Esophagus (tissue), 2 donors: ENCODE measurements around the gene NHEJ1. TPM values are rescaled to one million over a fixed set of nuclear protein-coding genes. Genes with fewer than 3 reads are reported as not detected.

Source experiments
- H3K27ac ChIP-seq, 2 donors: one replicate each; pipeline ENCODE4 v1.5.1; 2013; ENCODE audit warnings: low read depth in 2 of 2, mild to moderate bottlenecking in 2 of 2, inconsistent platforms in 1 of 2, low read length in 1 of 2, moderate library complexity in 1 of 2
- H3K27me3 ChIP-seq, 2 donors: one replicate each; pipeline ENCODE4 v1.6.1; 2013; ENCODE audit warnings: low read length in 2 of 2, control low read depth in 1 of 2, mild to moderate bottlenecking in 1 of 2; ENCODE audit not compliant: insufficient read depth in 2 of 2, control insufficient read depth in 1 of 2
- H3K36me3 ChIP-seq, 2 donors: one replicate each; pipeline ENCODE4 v1.6.1; 2013; ENCODE audit warnings: low read length in 1 of 2; ENCODE audit not compliant: control insufficient read depth in 2 of 2, insufficient read depth in 2 of 2
- H3K4me1 ChIP-seq, 2 donors: one replicate each; pipeline ENCODE4 v1.6.1; 2013; ENCODE audit warnings: low read length in 1 of 2; ENCODE audit not compliant: control insufficient read depth in 2 of 2, insufficient read depth in 2 of 2
- H3K4me3 ChIP-seq, 2 donors: one replicate each; pipeline ENCODE4 v1.5.1; 2013; ENCODE audit warnings: low read length in 2 of 2, mild to moderate bottlenecking in 2 of 2, low read depth in 1 of 2, moderate library complexity in 1 of 2
- H3K9me3 ChIP-seq, 2 donors: one replicate each; pipeline ENCODE4 v1.6.1; 2013; ENCODE audit warnings: mild to moderate bottlenecking in 2 of 2, low read depth in 1 of 2, low read length in 1 of 2, moderate library complexity in 1 of 2; ENCODE audit not compliant: control insufficient read depth in 2 of 2, insufficient read depth in 1 of 2
- WGBS, 2 donors: extraction: QIAGEN DNeasy Blood & Tissue Kit; methylation state at CpG; one replicate each; pipeline ENCODE4 v1.1.7; 2013; 5-methylcytosine and 5-hydroxymethylcytosine counted together
- polyA plus RNA-seq, 2 donors: library from polyadenylated mRNA; stranded (reverse); fragments of 200-250 nt; gene quantifications; one replicate each; pipeline ENCODE4 v1.2.3, GENCODE V29; 2013
- donor health status: healthy with polysubstance abuse.
- donor health status: Bipolar disorder and iron deficiency.

NHEJ1 gene
- polyA plus RNA-seq, 2 donors: 4.4 to 5.9 TPM

DNA sequence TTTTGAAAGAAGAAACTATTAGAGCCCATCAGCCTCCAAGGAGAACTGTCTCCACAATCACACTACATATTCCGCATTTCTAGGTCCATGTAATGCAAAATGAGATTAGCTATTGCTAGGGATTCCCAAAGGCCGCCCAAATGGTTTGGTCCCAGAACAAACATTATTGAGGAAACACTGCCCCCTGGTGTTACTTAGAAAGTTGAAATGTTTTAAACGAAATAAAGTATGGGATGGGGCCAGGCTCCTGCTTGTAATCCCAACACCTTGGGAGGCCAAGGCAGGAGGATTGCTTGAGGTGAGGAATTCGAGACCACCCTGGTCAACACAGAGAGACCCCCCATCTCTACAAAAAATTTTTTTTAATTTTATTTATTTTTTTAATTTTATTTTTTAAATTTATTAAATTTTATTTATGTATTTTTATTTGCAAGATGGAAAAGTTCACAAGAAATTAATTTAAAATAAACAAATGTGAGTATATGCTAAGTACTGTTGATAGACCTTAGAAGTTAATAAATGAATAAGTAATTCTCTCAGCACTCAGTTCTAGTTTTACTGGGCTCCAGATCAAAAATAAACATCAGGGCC lies 5.5 kb downstream of the NHEJ1 start:
- Histone ChIP-seq H3K4me1 (peaks cover 0 to 3% of the 10 kb centered on the region in 2 donors), H3K4me3 (no peak overlapping the region), H3K27me3 (no peaks in the 10 kb centered on the region), H3K36me3 (peaks cover 3 to 4% of the 10 kb centered on the region in 2 donors), H3K27ac (no peak overlapping the region), H3K9me3 (no peaks in the 10 kb centered on the region)
- 10% methylated on average over 4 of the region's 4 CpGs for WGBS, 2 donors

- no peaks in the 10 kb centered on the region for H3K27me3 ChIP-seq
- H3K4me3 ChIP-seq: no peak overlapping the region
- no peak overlapping the region for H3K27ac ChIP-seq
- no peaks in the 10 kb centered on the region for H3K9me3 ChIP-seq
- WGBS, 2 donors: 23 to 26% methylated on average over 1 of the region's 1 CpG
- no peaks in the 10 kb centered on the region for H3K4me1 ChIP-seq
- peaks cover 0 to under 1% of the 10 kb centered on the region in 2 donors for H3K36me3 ChIP-seq
These were observed 10.9 kb downstream of the NHEJ1 start for GRCh38 chr2:219149667-219150066.

DNA sequence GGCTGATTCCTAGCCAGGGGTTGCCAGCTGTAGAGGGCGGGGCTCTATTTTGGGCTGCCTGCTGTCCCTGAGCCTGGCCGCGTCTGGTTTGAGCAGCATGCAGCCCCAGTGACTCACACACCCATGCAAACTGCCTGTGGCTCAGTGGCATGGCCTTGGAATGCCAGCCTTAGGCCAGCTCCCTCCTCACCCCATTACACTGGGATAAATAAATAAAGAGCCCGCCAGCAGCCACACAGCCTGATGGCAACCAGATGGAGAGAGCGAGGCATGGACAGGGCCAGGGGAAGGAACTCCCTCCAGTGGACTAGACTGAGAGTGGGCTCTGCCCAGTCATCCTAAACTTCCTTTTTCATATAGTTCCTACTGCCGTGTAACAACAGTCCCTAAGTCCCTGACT lies 18.3 kb downstream of the NHEJ1 start:
- Histone ChIP-seq H3K4me1 (peaks cover 3 to 4% of the 10 kb centered on the region in 2 donors), H3K27me3 (no peaks in the 10 kb centered on the region), H3K4me3 (no peak overlapping the region), H3K27ac (no peak overlapping the region), H3K36me3 (peaks cover 2 to 4% of the 10 kb centered on the region in 2 donors), H3K9me3 (no peaks in the 10 kb centered on the region)
- WGBS, 2 donors: 80 to 84% methylated on average over 6 of the region's 6 CpGs

DNA sequence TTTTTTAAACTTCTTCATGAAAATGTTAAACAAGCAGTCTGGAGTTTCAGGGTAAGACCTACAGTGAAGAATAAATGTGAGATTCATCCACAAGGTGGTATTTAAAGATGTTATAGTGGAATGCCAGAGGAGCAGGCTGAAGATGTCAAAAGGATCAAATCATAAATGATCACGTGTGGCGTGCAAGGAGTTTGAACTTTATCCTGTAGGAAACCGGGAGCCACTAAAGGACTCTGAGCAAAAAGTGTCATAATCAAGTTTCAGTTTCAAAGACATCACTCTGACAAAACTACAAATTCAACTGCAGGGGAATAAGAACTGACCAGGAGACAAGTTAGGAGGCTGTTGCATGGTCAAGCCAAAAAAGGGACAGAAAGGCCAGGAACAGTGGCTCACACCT lies 19.9 kb downstream of the NHEJ1 start:
- Histone ChIP-seq H3K27ac (no peak overlapping the region), H3K4me1 (peaks cover 3 to 4% of the 10 kb centered on the region in 2 donors), H3K4me3 (no peak overlapping the region), H3K9me3 (no peaks in the 10 kb centered on the region), H3K27me3 (no peaks in the 10 kb centered on the region), H3K36me3 (peaks cover 2 to 4% of the 10 kb centered on the region in 2 donors)
- 81 to 94% methylated on average over 3 of the region's 3 CpGs for WGBS, 2 donors

DNA sequence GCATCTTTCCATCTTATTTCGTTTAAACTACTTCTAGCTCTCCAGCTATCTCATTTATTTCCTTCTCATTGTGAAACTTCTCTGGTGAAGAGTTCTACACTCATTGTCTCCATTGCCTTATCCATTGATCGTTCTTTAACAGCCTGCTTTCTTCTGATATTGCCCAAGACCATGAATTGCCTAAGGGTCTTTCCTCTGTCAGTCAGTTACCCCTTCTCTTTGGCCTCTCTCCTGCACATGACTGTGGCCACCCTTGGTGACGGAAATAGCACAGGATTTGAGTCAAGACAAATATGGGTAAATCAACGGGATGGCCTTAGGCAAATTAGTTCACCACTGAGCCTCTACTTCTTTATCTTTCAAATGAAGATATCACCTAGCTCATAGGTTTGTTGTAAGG lies 26.6 kb downstream of the NHEJ1 start:
- H3K9me3 ChIP-seq: no peaks in the 10 kb centered on the region
- H3K27ac ChIP-seq: no peak overlapping the region
- H3K27me3 ChIP-seq: no peaks in the 10 kb centered on the region
- no peak overlapping the region for H3K4me3 ChIP-seq
- H3K36me3 ChIP-seq: peaks cover 0 to 2% of the 10 kb centered on the region in 2 donors
- WGBS, 2 donors: 87 to 89% methylated on average over 4 of the region's 4 CpGs
- H3K4me1 ChIP-seq: no peaks in the 10 kb centered on the region

GRCh38 chr2:219131744-219132143 lies 28.9 kb downstream of the NHEJ1 start:
- H3K27ac ChIP-seq: no peak overlapping the region
- H3K4me1 ChIP-seq: peaks cover 0 to 3% of the 10 kb centered on the region in 2 donors
- no peak overlapping the region for H3K4me3 ChIP-seq
- no peaks in the 10 kb centered on the region for H3K9me3 ChIP-seq
- no peaks in the 10 kb centered on the region for H3K27me3 ChIP-seq
- whole genome bisulfite sequencing, 2 donors: 80 to 86% methylated on average over 4 of the region's 4 CpGs
- H3K36me3 ChIP-seq: no peaks in the 10 kb centered on the region

- WGBS, 2 donors: 70 to 72% methylated on average over 3 of the region's 3 CpGs
- Histone ChIP-seq H3K4me1 (peaks cover 0 to 5% of the 10 kb centered on the region in 2 donors), H3K36me3 (no peaks in the 10 kb centered on the region), H3K27me3 (no peaks in the 10 kb centered on the region), H3K4me3 (no peak overlapping the region), H3K9me3 (no peaks in the 10 kb centered on the region), H3K27ac (no peak overlapping the region)
These were observed 29.3 kb downstream of the NHEJ1 start for GRCh38 chr2:219131327-219131726.

GRCh38 chr2:219129589-219129988 lies 31.0 kb downstream of the NHEJ1 start:
- Histone ChIP-seq H3K9me3 (no peaks in the 10 kb centered on the region), H3K4me3 (no peak overlapping the region), H3K27me3 (no peaks in the 10 kb centered on the region), H3K27ac (no peak overlapping the region), H3K4me1 (peaks cover 0 to 5% of the 10 kb centered on the region in 2 donors), H3K36me3 (no peaks in the 10 kb centered on the region)
- 97 to 98% methylated on average over 16 of the region's 16 CpGs for WGBS, 2 donors

- H3K27me3 ChIP-seq: no peaks in the 10 kb centered on the region
- H3K4me3 ChIP-seq: no peak overlapping the region
- no peaks in the 10 kb centered on the region for H3K36me3 ChIP-seq
- WGBS, 2 donors: 85% methylated on average over 7 of the region's 7 CpGs
- no peaks in the 10 kb centered on the region for H3K9me3 ChIP-seq
- H3K27ac ChIP-seq: no peak overlapping the region
- peaks cover 0 to 7% of the 10 kb centered on the region in 2 donors for H3K4me1 ChIP-seq
These were observed 32.2 kb downstream of the NHEJ1 start for GRCh38 chr2:219128396-219128795.

GRCh38 chr2:219127037-219127635 lies 33.5 kb downstream of the NHEJ1 start:
- no peak overlapping the region for H3K4me3 ChIP-seq
- H3K27ac ChIP-seq: no peak overlapping the region
- H3K27me3 ChIP-seq: no peaks in the 10 kb centered on the region
- no peaks in the 10 kb centered on the region for H3K9me3 ChIP-seq
- WGBS, 2 donors: 47 to 50% methylated on average over 2 of the region's 2 CpGs
- H3K36me3 ChIP-seq: peaks cover 0 to 2% of the 10 kb centered on the region in 2 donors
- H3K4me1 ChIP-seq: peaks cover 2 to 9% of the 10 kb centered on the region in 2 donors
